ENCODE results near the gene RPL22L1. TPM values are rescaled to one million over a fixed set of nuclear protein-coding genes. Genes with fewer than 3 reads are reported as not detected.

Gene RPL22L1
- total RNA-seq, 1 donor from 2014 or later, result 107 TPM

GRCh38 chr3:170905862-170906261 is 35.9 kb upstream of the RPL22L1 start:
- Histone ChIP-seq H3K4me1 (peaks cover 8% of the 10 kb centered on the region), H3K27ac (no peak overlapping the region), H3K9ac (no peak overlapping the region), H3K4me2 (no peak overlapping the region), H3K4me3 (no peak overlapping the region), H4K20me1 (ENCODE audit: low read depth) (no peaks in the 10 kb centered on the region), H3K36me3 (peaks cover 6% of the 10 kb centered on the region), H3K9me3 (ENCODE audit: low read depth) (no peaks in the 10 kb centered on the region), H2AFZ (replicated peaks) (no peak overlapping the region), H3K79me2 (ENCODE audit: low read depth) (no peaks in the 10 kb centered on the region), H3F3A (ENCODE audit: low read depth) (peaks cover 19% of the 10 kb centered on the region), H3K27me3 (peaks cover 23% of the 10 kb centered on the region)
- peaks cover 8% of the 10 kb centered on the region for H3K27me3 Mint-ChIP-seq (ENCODE audit: insufficient read depth, low read depth)
- H3K4me3 Mint-ChIP-seq, result no peak overlapping the region
- no peak for TF ChIP-seq CTCF (IDR thresholded peaks at IDR 0.05)
- TF ChIP-seq EZH2phosphoT487 (IDR thresholded peaks at IDR 0.05), result no peak
- TF ChIP-seq EZH2 (IDR thresholded peaks at IDR 0.05), result no peak
- no peak overlapping the region for H3K27ac Mint-ChIP-seq
- DNase-seq (ENCODE audit: low spot score), result no peak
- H3K9me3 Mint-ChIP-seq, result peaks cover 8% of the 10 kb centered on the region
- peaks cover 14% of the 10 kb centered on the region for H3K4me1 Mint-ChIP-seq
- peaks cover 7% of the 10 kb centered on the region for H3K36me3 Mint-ChIP-seq

- H3K36me3 Mint-ChIP-seq, result peaks cover 13% of the 10 kb centered on the region
- no peak overlapping the region for H3K4me3 Mint-ChIP-seq
- Histone ChIP-seq H3K9me3 (ENCODE audit: low read depth) (no peaks in the 10 kb centered on the region), H3K4me2 (no peak overlapping the region), H3K4me3 (no peak overlapping the region), H2AFZ (replicated peaks) (no peak overlapping the region), H3K27ac (no peak overlapping the region), H3K9ac (no peak overlapping the region), H4K20me1 (ENCODE audit: low read depth) (no peaks in the 10 kb centered on the region), H3K36me3 (peaks cover 6% of the 10 kb centered on the region), H3F3A (ENCODE audit: low read depth) (peaks cover 10% of the 10 kb centered on the region), H3K4me1 (peaks cover 8% of the 10 kb centered on the region), H3K79me2 (ENCODE audit: low read depth) (no peaks in the 10 kb centered on the region), H3K27me3 (peaks cover 23% of the 10 kb centered on the region)
- peaks cover 14% of the 10 kb centered on the region for H3K4me1 Mint-ChIP-seq
- DNase-seq (ENCODE audit: low spot score), result no peak
- H3K27ac Mint-ChIP-seq, result no peak overlapping the region
- peaks cover 2% of the 10 kb centered on the region for H3K9me3 Mint-ChIP-seq
- TF ChIP-seq EZH2phosphoT487 (IDR thresholded peaks at IDR 0.05) (no peak), EZH2 (IDR thresholded peaks at IDR 0.05) (no peak), CTCF (IDR thresholded peaks at IDR 0.05) (no peak)
- H3K27me3 Mint-ChIP-seq (ENCODE audit: insufficient read depth, low read depth), result peaks cover 4% of the 10 kb centered on the region
Measured at GRCh38 chr3:170903123-170903522, 33.1 kb upstream of the RPL22L1 start.

- Mint-ChIP-seq H3K9me3 (peaks cover 14% of the 10 kb centered on the region), H3K4me3 (no peak overlapping the region), H3K4me1 (no peaks in the 10 kb centered on the region), H3K27me3 (ENCODE audit: insufficient read depth, low read depth) (peaks cover 5% of the 10 kb centered on the region), H3K27ac (no peak overlapping the region), H3K36me3 (peaks cover 25% of the 10 kb centered on the region)
- Histone ChIP-seq H3K4me2 (no peak overlapping the region), H3K4me1 (no peaks in the 10 kb centered on the region), H3K4me3 (no peak overlapping the region), H4K20me1 (ENCODE audit: low read depth) (no peaks in the 10 kb centered on the region), H3K9ac (no peak overlapping the region), H3K27ac (no peak overlapping the region), H3K27me3 (no peaks in the 10 kb centered on the region), H3K9me3 (ENCODE audit: low read depth) (no peaks in the 10 kb centered on the region), H2AFZ (replicated peaks) (no peak overlapping the region), H3K36me3 (no peaks in the 10 kb centered on the region), H3F3A (ENCODE audit: low read depth) (no peaks in the 10 kb centered on the region), H3K79me2 (ENCODE audit: low read depth) (no peaks in the 10 kb centered on the region)
- no peak for TF ChIP-seq EZH2 (IDR thresholded peaks at IDR 0.05)
- no peak for TF ChIP-seq CTCF (IDR thresholded peaks at IDR 0.05)
- no peak for TF ChIP-seq EZH2phosphoT487 (IDR thresholded peaks at IDR 0.05)
- no peak for DNase-seq (ENCODE audit: low spot score)
Measured at GRCh38 chr3:170899455-170899854, 29.5 kb upstream of the RPL22L1 start.
